ENCODE data around the gene TLDC2.

Gene TLDC2

DNA sequence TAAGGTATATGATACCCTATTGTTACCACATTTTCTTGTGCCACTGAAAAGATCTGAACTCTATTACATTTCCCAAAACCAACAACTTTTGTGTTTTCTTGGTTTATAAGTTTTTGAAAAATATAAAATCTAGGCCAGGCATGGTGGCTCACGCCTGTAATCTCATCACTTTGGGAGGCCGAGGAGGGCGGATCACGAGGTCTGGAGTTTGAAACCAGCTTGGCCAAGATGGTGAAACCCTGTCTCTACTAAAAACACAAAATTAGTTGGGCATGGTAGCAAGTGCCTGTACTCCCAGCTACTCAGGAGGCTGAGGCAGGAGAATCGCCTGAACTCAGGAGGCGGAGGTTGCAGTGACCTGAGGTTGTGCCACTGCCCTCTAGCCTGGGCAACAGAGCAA lies 41.3 kb downstream of the TLDC2 start:
- Histone ChIP-seq H3K27me3 (no peaks in the 10 kb centered on the region), H3K36me3 (peaks cover 55 to 90% (median 70%) of the 10 kb centered on the region in 3 donors), H3K27ac (no peak overlapping the region), H3K4me3 (no peak overlapping the region), H3K9me3 (no peaks in the 10 kb centered on the region), H3K4me1 (no peaks in the 10 kb centered on the region)
- intact Hi-C loops (cut with DNase I; ENCODE audit: low total_unique reads), result no loop called here
- TF ChIP-seq, protein P1, sequence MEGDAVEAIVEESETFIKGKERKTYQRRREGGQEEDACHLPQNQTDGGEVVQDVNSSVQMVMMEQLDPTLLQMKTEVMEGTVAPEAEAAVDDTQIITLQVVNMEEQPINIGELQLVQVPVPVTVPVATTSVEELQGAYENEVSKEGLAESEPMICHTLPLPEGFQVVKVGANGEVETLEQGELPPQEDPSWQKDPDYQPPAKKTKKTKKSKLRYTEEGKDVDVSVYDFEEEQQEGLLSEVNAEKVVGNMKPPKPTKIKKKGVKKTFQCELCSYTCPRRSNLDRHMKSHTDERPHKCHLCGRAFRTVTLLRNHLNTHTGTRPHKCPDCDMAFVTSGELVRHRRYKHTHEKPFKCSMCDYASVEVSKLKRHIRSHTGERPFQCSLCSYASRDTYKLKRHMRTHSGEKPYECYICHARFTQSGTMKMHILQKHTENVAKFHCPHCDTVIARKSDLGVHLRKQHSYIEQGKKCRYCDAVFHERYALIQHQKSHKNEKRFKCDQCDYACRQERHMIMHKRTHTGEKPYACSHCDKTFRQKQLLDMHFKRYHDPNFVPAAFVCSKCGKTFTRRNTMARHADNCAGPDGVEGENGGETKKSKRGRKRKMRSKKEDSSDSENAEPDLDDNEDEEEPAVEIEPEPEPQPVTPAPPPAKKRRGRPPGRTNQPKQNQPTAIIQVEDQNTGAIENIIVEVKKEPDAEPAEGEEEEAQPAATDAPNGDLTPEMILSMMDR (IDR thresholded peaks at IDR 0.05), result no peak
- DNase-seq, result no peak

DNA sequence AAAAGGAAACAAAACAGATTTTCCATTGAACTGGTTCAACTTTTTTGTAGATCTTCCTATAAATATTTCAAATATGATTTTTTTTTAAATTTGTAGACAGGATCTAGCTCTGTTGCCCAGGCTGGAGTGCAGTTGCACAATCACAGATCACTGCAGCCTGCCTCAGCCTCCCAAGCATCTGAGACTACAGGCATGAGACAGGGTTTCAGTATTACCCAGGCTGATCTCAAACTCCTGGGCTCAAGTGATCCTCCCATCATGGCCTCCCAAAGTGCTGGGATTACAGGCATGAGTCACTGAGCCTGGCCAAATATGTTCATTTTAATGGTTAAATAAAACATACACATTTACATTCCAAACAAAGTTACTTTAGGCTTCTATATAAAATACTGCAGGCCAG lies 42.0 kb downstream of the TLDC2 start:
- Histone ChIP-seq H3K4me3 (no peak overlapping the region), H3K4me1 (no peaks in the 10 kb centered on the region), H3K27me3 (no peaks in the 10 kb centered on the region), H3K36me3 (peaks cover 56 to 90% (median 71%) of the 10 kb centered on the region in 3 donors), H3K9me3 (no peaks in the 10 kb centered on the region), H3K27ac (no peak overlapping the region)
- intact Hi-C loops (cut with DNase I; ENCODE audit: low total_unique reads), result no loop called here
- DNase-seq, result no peak
- TF ChIP-seq, protein P1 (IDR thresholded peaks at IDR 0.05), result no peak

DNA sequence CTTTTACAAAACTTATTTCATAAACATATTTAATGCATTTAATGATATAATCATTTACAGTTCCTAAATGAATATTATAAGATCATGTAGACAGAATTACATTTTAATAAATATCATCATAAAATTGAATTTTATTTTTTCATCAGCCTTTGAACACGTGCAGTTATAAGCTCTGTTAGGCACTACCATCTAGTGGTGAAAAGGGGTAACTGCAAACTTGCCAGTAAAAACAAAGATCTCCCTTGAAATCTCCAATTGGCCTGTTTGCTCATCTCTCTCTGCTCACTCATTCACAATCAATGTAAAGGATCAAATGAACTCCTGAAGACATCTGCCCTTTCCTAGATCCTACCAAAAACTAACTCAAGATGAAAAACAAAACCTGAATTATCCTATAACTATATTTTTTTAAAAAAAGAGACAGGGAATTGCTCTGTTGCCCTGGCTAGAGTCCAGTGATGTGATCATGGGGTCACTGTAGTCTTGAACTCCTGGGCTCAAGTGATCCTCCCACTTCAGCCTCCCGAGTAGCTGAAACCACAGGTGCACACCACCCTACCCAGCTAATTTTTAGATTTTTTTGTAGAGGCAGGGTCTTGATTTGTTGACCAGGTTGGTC lies 43.9 kb downstream of the TLDC2 start:
- no peaks in the 10 kb centered on the region for H3K4me1 ChIP-seq
- no peak overlapping the region for H3K4me3 ChIP-seq
- no peak overlapping the region for H3K27ac ChIP-seq
- intact Hi-C loops (cut with DNase I; ENCODE audit: low total_unique reads), result no loop called here
- DNase-seq, result no peak
- H3K9me3 ChIP-seq, result no peaks in the 10 kb centered on the region
- peaks cover 58 to 79% (median 59%) of the 10 kb centered on the region in 3 donors for H3K36me3 ChIP-seq
- TF ChIP-seq, protein P1 (IDR thresholded peaks at IDR 0.05), result peak; percentile 83 to 87
- no peaks in the 10 kb centered on the region for H3K27me3 ChIP-seq

DNA sequence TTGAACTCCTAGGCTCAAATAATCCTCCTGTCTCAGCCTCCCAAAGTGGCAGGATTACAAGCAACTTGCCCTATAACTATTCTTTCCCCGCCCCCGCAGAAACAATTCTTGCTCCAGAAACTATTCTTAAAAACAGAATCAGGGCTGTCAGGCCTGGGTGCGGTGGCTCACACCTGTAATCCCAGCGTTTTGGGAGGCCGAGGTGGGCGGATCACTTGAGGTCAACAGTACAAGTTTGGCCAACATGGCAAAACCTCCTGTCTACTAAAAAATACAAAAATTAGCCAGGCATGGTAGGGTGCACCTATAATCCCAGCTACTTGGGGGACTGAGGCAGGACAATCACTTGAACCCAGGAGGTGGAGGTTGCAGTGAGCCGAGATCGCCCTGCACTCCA lies 44.4 kb downstream of the TLDC2 start:
- no peak for DNase-seq
- H3K4me1 ChIP-seq, result no peaks in the 10 kb centered on the region
- intact Hi-C loops (cut with DNase I; ENCODE audit: low total_unique reads), result no loop called here
- TF ChIP-seq, protein P1 (IDR thresholded peaks at IDR 0.05), result no peak
- peaks cover 53 to 76% (median 57%) of the 10 kb centered on the region in 3 donors for H3K36me3 ChIP-seq
- H3K27ac ChIP-seq, result no peak overlapping the region
- no peaks in the 10 kb centered on the region for H3K9me3 ChIP-seq
- H3K27me3 ChIP-seq, result no peaks in the 10 kb centered on the region
- no peak overlapping the region for H3K4me3 ChIP-seq

DNA sequence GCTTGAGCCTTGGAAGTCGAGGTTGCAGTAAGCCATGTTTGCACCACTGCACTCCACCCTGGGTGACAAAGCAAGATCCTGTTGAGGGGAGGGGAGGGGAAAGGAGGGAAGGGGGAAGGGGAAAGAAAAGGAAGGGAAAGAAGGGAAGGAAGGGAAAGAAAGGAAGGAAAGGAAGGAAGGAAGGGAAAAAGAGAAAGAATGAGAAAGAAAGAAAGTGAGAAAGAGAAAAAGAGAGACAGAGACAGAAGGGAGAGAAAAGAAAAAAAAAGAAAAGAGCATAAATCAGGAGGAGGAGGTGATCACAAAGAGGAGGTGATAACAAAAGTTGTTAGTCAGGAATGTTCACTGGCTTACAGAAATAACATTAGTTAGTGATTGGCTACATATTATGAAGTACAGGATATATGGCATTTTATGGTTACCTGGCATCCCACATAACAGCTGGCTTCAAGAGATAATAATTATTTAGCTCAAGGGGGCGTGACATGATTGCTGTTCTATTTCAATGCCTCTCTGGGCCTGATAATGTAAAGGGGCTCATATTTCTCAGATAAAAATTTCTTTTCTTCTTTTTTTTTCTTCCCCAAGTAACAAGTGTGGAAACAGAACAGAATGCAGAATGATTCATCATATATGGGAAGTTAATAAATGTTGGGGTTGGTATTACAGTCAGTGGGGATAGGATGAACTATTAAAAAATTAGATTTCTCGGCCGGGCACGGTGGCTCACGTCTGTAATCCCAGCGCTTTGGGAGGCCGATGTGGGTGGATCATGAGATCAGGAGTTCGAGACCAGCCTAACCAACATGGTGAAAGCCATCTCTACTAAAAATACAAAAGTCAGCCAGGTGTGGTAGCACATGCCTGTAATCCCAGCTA lies 48.5 kb downstream of the TLDC2 start:
- intact Hi-C loops (cut with DNase I; ENCODE audit: low total_unique reads), result loop anchor here (5.0 kb wide), 1 partner anchor 1162 kb away; no protein-coding TSS in a partner anchor
- Histone ChIP-seq H3K4me3 (no peak overlapping the region), H3K36me3 (peaks cover 64 to 75% (median 71%) of the 10 kb centered on the region in 3 donors)

More for the DNA sequence above, 48.5 kb downstream of the TLDC2 start:
- Histone ChIP-seq H3K27me3 (no peaks in the 10 kb centered on the region), H3K27ac (no peak overlapping the region), H3K9me3 (no peaks in the 10 kb centered on the region), H3K4me1 (no peaks in the 10 kb centered on the region)
- DNase-seq, result peak in 1 of 2 donors; percentile 46
- TF ChIP-seq, protein P1 (IDR thresholded peaks at IDR 0.05), result no peak
